Endothelial cell (in vitro differentiated cells): Measurements from ENCODE around the gene TENM3. TPM values are rescaled to one million over a fixed set of nuclear protein-coding genes. Genes with fewer than 3 reads are reported as not detected.

Experiments
- DNase-seq: peaks from one replicate; pipeline ENCODE4 v3.0.0; 2021; ENCODE audit warnings: low spot score
- H3K27ac Mint-ChIP-seq: one replicate; pipeline ENCODE4 v1.8.0; 2021; ENCODE audit warnings: mixed read lengths, inconsistent platforms; ENCODE audit not compliant: unreplicated experiment
- H3K27me3 Mint-ChIP-seq: one replicate; pipeline ENCODE4 v1.8.0; 2021; ENCODE audit warnings: mild to moderate bottlenecking, moderate library complexity, mixed read lengths, inconsistent platforms; ENCODE audit not compliant: unreplicated experiment
- H3K36me3 Mint-ChIP-seq: one replicate; pipeline ENCODE4 v1.8.0; 2021; ENCODE audit warnings: mild to moderate bottlenecking, low read depth, mixed read lengths, inconsistent platforms; ENCODE audit not compliant: unreplicated experiment
- H3K4me1 Mint-ChIP-seq: one replicate; pipeline ENCODE4 v1.8.0; 2021; ENCODE audit warnings: mild to moderate bottlenecking, mixed read lengths, inconsistent platforms; ENCODE audit not compliant: unreplicated experiment
- H3K4me3 Mint-ChIP-seq: one replicate; pipeline ENCODE4 v1.8.0; 2021; ENCODE audit warnings: mild to moderate bottlenecking, mixed read lengths, inconsistent platforms; ENCODE audit not compliant: unreplicated experiment
- H3K9me3 Mint-ChIP-seq: one replicate; pipeline ENCODE4 v1.8.0; 2021; ENCODE audit warnings: mixed read lengths, inconsistent platforms; ENCODE audit not compliant: unreplicated experiment
- total RNA-seq: library from RNA; stranded (reverse); fragmentation: NEBNext Ultra II Directional; extraction: Animal tissue kit (Norgen Biotek cat#: 25700); gene quantifications from one replicate; pipeline ENCODE4 v1.2.1, GENCODE V29; 2021; ENCODE audit not compliant: unreplicated experiment
- TF ChIP-seq, protein P1 (sequence below): fragments of 200-600 bp; sonication (generic); IDR thresholded peaks from one replicate; pipeline ENCODE4 v1.5.0; 2021; ENCODE audit warnings: antibody characterized with exemption; ENCODE audit not compliant: unreplicated experiment

Gene TENM3
- total RNA-seq, 1 donor from 2014 or later = 29.7 TPM

DNA sequence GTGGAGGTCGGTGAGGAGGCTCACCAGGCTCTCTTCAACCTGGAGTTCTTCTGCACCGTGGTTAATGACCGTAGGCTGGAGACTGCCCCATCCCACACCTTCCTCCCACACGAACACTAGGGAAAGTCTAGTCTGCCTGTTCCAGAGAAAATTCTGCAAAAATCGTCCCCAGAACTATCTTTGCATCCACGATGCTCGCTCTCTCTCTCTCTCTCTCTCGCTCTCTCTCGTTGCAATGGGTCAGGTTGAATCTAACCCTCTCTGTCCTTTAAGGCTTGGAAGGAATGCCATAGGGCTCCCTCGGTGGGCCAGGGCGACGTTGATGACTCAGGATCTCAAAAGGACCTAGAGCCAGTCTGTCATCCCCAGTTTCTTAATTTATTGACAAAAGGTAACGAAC lies 562.5 kb downstream of the TENM3 start:
- Mint-ChIP-seq H3K9me3 (no peaks in the 10 kb centered on the region), H3K4me1 (peaks cover 14% of the 10 kb centered on the region), H3K36me3 (peaks cover 4% of the 10 kb centered on the region), H3K27me3 (peaks cover 8% of the 10 kb centered on the region), H3K4me3 (no peak overlapping the region), H3K27ac (no peak overlapping the region)
- no peak for DNase-seq
- TF ChIP-seq, protein P1, sequence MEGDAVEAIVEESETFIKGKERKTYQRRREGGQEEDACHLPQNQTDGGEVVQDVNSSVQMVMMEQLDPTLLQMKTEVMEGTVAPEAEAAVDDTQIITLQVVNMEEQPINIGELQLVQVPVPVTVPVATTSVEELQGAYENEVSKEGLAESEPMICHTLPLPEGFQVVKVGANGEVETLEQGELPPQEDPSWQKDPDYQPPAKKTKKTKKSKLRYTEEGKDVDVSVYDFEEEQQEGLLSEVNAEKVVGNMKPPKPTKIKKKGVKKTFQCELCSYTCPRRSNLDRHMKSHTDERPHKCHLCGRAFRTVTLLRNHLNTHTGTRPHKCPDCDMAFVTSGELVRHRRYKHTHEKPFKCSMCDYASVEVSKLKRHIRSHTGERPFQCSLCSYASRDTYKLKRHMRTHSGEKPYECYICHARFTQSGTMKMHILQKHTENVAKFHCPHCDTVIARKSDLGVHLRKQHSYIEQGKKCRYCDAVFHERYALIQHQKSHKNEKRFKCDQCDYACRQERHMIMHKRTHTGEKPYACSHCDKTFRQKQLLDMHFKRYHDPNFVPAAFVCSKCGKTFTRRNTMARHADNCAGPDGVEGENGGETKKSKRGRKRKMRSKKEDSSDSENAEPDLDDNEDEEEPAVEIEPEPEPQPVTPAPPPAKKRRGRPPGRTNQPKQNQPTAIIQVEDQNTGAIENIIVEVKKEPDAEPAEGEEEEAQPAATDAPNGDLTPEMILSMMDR = no peak

DNA sequence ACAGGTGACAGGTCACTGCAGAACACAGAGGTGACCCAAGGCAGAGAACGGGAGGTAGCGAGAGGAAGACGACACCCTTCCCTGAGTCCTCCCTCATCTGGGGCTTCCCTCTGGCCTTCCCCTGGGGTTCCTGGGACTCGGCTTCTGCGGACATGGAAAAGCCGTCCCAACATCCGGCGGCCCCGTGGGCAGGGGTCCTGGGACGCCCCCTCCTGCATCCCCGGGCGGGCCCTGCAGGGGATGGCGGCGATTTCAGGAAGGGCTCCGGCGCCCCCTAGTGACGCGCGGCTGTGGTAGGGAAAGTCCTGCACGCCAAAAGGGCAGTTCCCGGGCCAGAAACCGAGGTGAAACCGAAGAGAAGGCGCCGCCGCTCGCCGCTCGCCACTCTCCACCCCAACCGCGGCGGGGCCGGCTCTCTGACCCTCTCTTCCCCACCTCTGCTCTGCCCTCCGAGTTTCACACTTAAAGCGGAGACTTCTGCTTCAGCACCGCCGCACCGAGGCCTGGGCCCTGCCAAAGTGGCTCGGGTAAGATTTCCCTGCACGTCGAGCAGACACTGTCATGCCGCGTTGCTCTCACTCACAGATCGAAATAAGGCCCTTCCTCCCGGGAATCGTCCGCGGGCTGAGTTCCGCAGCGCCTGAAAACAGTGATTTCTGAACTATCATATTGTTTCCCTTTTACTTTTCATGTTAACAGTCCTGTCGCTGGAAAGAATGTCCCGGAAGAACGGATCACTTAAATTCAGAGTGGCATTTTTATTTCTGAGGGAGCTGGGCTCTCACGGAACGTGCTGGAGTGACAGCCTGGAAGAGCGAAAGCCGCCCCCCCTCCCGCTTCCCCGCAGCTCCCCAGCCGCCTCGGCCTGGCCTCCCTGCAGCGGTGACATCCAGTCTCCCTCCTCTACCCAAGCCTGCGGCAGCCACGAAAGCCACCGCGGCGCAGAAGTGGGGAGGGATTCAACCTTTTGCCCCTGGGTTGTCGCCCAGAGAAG lies 563.4 kb downstream of the TENM3 start:
- peak; percentile 96 for DNase-seq
- peaks cover 4% of the 10 kb centered on the region for H3K36me3 Mint-ChIP-seq
- peaks cover 14% of the 10 kb centered on the region for H3K4me1 Mint-ChIP-seq
- TF ChIP-seq, protein P1 = peak; percentile 93
- H3K9me3 Mint-ChIP-seq = no peaks in the 10 kb centered on the region
- H3K27me3 Mint-ChIP-seq = peaks cover 10% of the 10 kb centered on the region
- H3K27ac Mint-ChIP-seq = peak overlapping the region; percentile 38
- peak overlapping the region; percentile 92 for H3K4me3 Mint-ChIP-seq

DNA sequence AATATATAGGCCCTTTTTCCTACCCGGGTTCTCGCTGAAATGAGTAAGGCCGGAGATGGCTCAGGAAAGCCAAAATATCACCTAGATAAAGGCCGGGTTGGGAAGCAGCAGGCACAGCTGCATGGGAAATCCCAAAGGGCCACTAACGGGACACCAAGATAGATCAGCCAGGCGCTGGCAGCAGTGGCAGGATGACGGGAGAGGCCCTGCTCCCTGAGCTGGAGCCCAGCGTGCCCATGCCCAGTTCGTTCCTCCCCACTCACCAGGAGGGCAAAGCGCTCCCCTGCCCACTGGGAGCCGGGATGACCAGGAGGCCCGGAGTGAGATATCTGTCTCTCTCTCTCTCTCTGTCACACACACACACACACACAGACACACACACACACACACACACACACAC lies 564.1 kb downstream of the TENM3 start:
- Mint-ChIP-seq H3K27me3 (peaks cover 14% of the 10 kb centered on the region), H3K4me1 (peaks cover 14% of the 10 kb centered on the region), H3K4me3 (no peak overlapping the region), H3K27ac (no peak overlapping the region), H3K36me3 (peaks cover 11% of the 10 kb centered on the region), H3K9me3 (peaks cover 5% of the 10 kb centered on the region)
- DNase-seq = no peak
- TF ChIP-seq, protein P1 = no peak

DNA sequence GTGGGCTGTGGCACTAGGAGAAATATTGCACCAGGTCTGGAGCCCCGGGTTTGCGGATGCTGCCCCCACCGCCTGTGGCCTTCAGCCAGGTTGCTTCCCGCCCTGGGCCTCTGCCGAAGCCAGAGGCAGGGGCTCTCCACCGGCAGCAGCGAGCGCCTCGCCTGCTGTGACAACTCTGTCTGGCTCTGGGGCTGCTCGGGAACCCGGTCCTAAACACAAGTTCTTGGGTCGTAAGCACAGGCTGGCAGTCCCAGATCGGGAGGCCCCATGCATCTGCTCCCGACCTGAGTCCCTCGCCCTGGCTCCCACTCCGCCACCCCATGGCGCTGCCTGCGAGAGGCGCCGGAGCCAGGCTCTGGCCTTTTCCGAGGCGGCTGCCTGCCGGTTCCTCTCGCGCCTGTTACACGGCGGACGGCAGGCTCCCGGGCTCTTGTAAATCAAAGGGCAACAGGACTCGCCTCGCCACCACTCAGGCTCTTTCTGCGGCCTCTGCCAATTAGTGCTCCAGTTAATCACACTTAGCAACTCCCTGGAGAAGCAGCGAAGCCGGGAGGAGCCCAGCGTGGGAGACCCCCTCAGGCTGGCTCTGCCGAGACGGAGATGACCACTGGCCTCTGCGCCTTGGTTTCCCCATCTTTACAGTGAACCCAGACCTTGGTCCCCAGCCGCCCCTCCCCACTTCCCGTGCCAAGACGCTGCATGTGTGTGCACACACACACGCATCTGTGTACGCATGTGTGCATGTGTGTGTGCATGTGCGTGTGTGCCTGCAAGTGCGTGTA lies 564.8 kb downstream of the TENM3 start:
- peaks cover 14% of the 10 kb centered on the region for H3K27me3 Mint-ChIP-seq
- peaks cover 14% of the 10 kb centered on the region for H3K36me3 Mint-ChIP-seq
- no peak overlapping the region for H3K27ac Mint-ChIP-seq
- peaks cover 14% of the 10 kb centered on the region for H3K4me1 Mint-ChIP-seq
- TF ChIP-seq, protein P1 = no peak
- H3K4me3 Mint-ChIP-seq = no peak overlapping the region
- no peak for DNase-seq
- peaks cover 5% of the 10 kb centered on the region for H3K9me3 Mint-ChIP-seq
